GM19035 (cell line): ENCODE measurements around the gene AGBL1.

Experiments used
- ATAC-seq: cut with Tn5 transposase; IDR thresholded peaks from one replicate; pipeline ENCODE4 v1.9.1; 2021; ENCODE audit not compliant: unreplicated experiment

Gene AGBL1

DNA sequence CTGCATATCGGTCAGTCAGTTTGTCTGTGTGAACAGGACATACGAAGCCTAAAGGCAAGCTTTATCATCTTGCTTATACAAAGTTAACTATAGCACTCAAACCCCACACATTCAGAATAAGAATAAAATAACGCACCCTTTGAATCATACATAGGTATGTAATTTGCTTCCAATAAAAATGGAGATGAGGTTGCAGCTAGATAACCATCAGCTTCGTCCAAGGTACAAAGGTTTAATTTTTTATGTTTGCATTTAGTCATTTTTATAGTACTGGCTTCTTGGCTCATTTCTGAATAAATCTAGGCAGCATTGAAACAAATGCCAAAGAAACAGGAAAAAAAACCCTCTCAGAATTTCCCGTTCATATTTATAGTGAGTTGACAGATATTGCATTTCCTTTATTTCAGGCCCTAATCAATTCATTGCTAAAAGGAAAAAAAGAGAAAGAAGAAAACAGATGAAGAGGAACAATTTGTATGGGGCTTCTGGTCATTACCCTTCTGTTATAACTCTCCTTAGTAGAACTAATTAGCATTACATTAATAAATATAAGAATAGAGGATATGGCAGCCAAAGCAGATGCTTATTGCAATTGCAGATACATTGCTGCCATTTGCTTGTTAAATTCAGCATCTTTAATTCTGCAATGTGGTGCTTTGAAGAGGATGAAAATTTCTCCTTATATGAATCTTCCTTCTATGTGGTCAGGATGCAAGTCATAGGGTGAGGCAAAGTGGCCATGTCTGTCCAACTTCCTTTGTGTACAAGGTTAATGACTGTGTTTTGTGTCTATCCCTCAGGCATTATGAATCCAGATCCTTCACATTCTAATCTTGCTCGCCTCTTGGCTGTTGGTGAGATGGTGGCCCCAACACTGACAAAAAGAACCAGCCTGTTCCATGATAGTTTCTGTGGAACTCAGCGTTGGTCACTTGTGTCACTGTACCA, 550.0 kb downstream of the AGBL1 start:
- ATAC-seq: no peak

DNA sequence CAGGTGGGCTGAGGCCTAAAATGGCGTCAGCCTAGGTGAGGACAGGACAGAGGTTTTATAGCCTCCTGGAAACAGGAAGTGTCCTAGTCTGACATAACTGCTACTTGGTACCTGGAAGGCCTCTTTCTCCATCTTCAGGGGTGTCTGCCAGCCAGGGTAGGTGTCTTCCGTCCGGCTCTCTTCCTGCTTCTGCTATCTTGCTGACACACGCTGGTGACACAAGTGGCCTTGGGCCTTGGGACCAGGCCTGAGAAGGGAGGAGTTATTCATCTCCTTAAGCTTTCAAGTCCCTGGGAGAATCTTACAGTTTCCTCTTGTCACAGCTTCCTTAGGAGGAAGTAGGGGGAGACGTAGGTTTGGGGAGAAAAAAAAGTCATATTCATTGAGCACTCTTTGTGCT, 551.3 kb downstream of the AGBL1 start:
- ATAC-seq: no peak

DNA sequence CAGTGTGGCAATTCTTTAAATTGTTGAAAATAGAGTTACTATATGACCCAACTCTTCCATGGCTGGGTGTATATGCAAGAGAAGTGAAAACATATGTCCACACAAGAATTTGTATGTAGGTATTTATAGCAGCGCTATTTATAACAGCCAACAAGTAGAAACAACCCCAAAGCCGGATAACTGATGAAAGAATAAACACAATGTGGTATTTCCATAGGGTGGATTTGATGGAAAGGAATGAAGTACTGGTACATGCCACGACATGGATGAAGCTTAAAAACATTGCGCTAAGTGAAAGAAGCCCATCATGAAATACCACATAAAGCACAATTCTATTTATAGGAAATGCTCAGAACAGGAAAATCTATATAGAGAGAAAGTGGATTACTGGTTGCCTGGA, 554.5 kb downstream of the AGBL1 start:
- no peak for ATAC-seq

DNA sequence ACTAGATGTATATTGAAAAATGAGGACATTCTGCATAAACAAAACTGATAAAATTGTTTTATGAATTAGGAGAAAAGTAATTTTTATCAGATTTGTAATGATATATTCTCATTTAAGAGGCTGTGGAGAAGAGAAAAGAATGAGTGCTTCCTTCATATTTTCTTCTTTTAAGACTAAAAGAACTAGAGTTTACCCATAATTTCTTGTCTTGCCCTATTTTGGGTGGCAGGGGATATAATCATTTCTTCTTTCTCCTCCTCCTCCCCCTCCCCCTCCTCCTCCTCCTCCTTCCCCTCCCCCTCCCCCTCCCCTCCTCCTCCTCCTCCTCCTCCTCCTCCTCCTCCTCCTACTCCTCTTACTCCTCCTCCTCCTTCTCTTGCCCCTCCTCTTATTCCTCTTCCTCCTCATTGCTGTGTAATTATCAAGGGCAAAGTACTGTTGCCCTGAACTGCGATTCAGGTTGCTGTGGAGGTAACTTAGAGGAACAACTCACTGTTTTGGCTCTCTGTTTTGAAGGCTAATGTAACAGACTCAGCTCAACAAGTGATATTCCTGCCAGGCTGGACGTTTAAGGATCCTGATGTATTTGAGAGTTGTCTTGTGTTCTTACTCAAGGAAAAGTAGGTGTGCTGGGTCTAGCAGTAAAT, 555.4 kb downstream of the AGBL1 start:
- ATAC-seq: no peak

DNA sequence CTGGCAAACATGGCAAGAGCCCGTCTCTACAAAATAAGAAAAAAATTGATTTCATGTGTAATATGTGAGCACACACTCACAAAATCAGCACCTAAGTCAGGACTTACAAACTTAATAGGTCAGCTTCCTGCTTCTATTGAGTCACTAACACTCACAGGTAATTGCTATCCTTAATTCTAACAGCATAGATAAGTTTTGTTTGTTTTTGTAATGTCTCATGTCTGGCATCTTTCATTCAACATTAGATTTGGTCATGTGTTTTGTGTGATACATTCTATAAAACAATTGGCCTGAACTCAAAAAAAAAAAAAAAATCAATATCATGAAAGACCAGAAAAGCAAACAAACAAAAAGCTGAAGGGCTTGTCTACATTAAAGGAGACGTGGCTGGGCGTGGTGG, 564.7 kb downstream of the AGBL1 start:
- no peak for ATAC-seq

DNA sequence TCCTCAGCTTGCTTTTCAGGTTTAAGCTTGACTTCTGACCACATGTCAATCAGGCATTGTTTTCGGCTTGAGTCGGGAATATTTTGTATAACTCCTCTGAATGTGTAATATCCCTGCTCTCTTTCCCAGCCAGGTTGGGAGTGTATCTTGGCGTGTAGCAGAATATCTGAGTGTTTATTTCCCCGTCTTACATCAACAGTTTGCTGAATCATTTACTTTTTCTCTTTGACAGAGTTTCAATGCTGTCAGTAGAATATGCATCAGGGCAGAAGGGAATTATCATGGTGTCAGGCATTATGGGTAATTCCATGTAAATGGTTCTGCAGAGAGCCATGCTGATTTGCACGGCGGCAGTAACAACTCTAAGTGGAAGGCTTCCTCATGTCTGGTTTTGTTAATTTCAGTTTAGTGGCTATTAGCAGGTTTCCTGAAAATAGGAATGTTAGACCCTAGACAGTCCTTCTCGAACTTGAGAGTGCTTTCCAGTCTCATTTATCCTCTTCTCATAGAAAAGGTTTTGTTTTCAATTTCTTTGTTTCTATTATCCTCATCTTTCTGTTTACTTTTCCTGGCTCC, 566.3 kb downstream of the AGBL1 start:
- ATAC-seq: no peak

DNA sequence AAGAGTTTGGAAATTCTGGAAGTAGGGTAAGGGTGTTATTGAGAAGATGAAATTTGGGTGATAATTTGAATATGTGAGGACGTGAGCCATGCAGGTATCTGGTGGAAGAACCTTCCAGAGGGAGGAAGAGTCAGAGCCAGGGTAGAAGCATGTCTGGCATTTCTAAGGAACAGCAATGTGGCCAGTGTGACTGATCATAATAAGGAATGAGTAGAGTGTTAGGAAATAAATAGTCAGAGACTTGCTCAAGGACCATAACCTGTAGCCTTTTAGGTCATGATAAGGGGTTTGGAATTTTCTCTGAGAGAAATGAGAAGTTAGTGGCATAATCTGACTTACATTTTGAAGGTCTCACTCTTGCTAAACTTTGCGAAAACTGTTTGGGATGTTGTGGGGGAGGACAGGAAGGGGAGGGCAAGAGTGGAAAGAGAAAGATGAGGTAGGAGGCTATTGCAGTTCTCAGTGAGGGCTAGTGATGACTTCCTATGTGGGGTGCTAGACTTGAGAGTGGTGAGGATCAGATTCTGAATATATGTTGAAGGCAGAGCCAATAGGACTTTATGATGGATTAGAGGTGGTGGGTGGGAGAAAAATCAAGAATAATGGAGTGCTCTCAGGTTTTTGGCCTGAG, 568.3 kb downstream of the AGBL1 start:
- no peak for ATAC-seq

DNA sequence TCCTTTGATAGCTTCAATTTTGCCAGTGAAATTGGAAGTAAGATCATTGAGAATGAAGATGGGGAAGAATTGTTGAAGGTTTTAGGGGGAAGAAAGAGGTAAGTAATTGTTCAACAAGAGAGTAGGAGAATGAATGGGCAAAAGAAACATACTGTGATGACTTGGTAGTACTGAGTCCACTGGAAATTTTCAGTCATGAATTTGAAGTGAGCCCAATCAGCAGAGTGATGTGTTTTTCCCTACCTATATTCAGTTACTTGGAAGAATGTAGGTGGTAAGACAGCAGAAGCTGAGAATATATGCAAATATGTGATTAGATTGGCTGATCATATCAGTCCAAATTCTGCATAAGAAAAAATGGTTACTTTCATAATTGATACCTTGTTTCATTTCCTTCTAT, 569.6 kb downstream of the AGBL1 start:
- ATAC-seq: no peak

DNA sequence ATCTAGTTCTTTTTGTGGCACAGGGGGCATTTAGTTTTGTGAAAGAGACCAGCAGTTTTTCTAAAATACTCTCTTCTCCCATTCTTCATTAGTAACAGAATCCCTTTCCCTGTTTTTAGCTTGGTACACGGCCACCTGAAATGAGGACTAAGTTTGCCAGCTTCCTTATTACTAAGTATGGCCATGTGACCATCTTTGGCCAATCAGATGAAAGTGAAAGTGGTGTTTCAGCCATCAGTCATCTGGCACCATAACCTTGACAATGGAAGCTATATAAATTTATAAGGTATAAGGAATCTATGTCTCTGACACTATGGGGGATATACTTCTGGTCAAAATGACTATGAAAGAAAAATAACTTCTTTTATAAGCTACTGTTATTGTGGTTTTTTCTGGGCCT, 570.4 kb downstream of the AGBL1 start:
- ATAC-seq: no peak

DNA sequence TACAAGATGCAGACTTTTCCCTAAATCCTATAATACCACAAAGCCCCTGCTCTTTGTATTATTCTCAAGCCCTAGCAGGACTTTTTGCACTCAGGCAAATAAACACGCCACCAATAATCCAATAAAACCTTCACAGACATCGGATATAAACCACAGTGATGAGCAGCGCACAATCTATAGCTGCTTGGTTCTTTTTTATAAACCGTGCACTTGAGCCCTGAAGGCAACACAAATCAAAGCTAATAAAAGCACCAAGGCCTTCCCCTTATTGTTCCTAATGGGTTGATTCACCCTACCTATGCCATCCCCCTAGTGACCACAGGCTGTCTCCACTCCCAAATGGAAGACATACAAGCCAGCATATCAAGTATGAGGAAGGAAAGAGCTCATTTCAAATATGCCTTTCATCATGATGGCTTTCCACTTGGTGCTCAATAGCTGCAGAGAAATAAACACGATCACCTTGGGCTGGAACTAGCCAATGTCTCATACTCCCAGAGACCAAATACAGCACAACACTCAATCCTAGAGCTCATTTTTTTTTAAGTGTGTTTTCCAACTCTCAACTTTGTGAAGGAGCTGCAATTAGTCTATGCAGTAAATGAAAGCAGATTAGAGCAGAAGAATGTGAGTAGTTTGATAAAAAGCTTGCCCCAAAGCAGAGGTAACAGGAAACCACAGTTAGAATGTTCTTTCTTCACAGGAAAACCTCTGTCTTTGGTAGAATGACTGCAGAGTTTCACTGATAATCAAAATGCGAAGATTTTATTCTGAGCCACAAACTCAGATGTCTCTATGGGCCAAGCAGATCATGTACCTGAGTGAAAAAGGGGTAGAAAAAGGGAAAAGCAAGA, 573.9 kb downstream of the AGBL1 start:
- ATAC-seq: no peak

DNA sequence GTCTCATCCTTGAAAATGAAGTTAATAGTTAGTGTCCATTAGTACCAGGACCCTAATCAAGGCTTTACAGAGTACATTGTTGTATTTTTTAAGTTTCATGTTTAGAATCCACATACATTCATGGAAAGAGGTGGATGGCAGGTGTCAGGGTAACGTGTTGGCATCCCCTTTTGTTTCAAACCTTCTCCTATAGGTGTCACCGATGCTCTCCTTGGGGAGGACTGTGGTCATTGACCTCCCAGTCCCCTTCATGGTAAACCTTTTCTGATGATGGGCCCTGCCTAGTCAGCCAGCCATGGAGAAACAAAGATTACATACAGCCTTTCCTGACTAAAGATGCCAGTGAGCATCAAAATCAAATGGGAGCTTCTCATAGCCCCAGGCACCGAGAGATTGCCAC, 574.8 kb downstream of the AGBL1 start:
- ATAC-seq: no peak

DNA sequence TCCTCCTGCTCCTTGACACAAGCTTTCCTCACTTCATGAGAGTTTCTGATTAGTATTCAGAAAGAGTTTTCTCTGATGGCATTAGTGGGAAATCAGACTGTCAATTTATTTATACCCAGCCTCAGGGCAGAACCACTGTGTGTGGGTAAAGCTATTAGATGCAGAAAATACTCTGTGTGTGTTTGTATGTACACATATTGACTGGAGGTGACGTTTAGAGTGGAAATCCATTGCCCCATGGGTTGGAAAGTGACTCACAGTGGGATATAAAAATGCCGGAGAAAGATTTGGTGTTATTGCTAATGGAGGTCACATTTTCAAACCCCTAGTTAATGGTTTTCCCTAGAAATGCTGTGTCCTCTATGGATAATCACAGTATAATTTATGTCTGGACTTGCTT, 577.6 kb downstream of the AGBL1 start:
- no peak for ATAC-seq

DNA sequence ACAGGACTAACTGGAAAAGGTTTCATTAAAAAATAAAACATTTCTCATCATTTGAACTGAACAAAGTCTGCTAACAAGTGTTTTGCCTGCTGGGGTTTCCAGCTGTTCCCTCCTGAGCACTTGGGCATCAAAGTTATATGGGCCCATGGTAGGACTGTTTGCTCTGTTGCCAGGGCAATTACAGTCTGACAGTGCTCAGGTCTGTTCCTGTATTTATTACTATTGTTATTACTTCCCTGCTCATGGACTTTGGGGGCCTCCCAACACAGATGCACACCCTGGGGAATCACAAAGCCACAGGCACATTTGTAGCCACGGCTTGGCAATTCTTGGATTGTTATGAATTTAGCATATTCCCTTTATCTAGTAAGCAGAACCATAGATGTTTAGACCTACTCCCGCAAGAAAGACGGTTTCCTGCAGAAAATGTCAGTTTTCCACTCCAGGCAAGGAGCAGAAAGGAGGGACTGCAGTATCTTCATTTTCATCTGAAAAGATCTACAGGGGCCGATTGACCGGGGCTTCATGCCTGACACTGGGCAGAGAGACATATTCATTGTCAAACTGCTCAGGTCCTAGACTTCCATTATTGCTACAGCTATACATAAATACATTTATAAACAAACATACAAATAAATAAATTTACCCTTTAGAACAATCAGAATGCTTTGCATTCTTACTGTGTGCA, 580.2 kb downstream of the AGBL1 start:
- ATAC-seq: no peak

DNA sequence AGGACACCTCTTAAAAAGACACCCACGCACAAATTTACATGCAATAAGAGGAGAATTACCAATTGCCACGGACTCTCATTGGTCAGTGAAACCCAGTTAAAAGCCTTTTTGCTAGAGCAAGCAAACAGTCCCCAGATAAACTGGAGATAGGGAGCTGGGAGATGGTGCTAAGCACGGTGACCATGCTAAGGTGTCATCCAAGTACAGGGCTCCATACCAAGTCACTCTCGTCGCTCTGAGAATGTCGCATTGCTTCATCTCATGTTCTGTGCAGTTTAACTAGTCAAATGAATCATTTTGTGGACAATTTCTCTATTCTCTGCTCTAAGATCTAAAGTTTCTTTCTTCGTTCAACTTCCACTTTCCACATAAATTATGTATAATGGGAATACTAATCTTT, 581.9 kb downstream of the AGBL1 start:
- ATAC-seq: no peak

DNA sequence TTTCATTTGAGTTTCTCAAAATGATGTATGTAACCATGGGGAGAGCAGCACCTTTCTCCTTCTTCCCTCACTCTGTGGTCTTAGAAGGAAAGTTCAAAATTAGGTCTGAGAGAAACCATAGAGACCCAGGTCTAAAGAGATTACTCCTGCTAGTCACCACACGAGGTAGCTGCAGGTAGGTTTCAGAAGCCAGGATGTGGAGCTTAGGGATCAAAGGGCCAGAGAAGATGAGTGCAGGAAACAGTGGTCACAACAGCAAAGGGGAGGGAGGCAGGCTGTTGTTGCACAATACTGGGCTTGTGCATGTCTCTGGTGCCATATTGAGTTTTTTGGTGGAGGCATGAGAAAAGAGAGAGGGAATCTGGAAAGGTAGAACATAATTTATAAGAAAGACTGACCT, 583.6 kb downstream of the AGBL1 start:
- ATAC-seq: no peak

DNA sequence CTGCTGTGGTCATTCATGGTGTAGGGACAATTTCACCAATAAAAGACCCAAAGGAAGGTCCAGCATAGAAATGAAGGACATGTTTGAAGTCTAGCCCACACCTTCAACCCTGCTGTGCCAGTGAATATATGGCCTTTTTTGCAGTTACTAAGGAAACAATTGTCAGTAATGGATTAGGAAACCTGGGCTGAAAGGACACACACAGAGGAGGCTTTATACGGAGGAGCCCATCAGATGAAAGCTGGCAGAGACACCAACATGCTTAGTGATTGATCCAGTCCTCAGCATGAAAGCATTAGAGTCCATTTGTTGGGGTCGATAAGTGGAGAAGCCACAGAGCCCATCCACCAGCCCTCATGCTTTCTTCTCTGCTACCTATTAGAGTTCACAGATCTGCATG, 584.3 kb downstream of the AGBL1 start:
- no peak for ATAC-seq

DNA sequence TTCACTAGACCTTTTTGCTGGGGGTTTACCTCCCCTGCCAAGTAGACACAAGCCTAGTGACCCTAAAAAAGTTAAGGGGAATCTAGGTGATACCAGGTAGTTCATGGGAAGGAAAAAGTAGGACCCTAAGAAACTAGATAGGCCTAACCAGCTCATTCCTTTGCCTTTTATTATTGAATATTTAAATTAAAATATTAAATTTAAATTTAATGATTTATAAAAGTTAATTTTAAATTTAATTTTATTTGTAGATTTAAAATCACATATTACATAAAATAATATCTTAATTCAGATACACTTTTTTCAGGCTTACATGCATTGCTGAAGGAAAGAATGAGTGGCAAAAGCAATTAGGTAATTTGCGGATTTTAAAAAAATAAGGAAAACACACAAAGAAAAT, 584.9 kb downstream of the AGBL1 start:
- ATAC-seq: no peak

DNA sequence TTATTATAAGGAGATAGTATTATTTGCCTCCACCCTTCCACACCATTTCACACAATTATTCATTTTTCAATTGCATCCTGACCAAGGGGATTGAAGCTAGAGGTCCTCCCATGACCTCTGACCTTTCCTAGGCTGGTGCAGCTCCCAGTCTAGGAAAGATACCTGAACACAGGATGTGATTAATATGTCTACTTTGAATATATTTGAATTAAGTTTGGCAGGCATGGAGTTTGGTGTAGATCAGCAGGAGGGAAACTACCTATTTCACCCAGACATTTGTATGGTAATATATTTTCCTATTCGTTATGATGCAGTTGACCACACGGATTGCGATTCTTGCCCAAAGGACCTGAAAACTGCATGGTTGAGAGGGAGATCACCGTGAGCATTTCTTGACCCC, 596.3 kb downstream of the AGBL1 start:
- ATAC-seq: no peak

DNA sequence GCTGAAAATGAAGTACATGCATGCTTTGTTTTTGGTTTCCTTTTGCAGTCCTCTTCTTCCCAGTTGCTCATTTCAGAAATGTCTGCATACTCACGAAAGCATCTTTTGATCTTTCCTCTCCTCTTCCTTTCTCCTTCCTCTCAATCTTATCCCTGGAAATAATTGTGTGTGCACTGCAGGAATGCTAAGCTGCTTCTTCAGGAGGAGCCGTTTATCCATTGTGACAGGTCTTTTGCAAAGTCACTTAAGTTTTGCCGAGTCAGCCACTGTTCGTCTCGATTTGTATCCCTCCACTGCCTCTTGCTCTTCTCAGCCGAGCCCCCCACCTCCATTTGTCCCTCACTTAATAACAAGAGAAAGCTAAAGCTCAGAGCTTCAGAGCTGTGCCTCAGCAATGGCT, 597.6 kb downstream of the AGBL1 start:
- ATAC-seq: no peak

DNA sequence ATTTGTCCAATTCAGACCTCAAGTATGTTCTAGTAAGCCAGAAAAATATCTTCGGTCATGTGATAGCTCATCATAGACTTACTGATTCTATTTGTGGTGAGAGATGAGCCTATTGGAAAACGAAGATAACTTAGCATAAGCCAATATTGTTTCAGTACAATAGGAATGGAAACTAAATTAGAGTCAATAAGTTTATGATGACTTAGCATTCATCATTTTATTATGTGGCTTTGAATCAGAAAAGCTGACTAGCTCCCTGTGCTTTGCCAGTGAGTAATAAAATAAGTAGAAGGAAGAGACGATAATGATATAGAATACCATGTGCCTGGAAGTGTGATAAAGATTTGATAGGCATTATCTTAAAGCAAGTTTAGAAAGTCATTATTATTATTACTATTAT, 605.6 kb downstream of the AGBL1 start:
- ATAC-seq: no peak
